HG03097 (cell line): ENCODE measurements around the gene CPAMD8.
"Not testable (repeated sequence)": the region's sequence is repeated elsewhere in the genome, so short reads cannot be mapped to it uniquely, and the experiment has no call there.

Source experiments
- ATAC-seq: cut with Tn5 transposase; IDR thresholded peaks from one replicate; pipeline ENCODE4 v1.9.1; 2021; ENCODE audit not compliant: unreplicated experiment, low FRiP score

Gene CPAMD8

DNA sequence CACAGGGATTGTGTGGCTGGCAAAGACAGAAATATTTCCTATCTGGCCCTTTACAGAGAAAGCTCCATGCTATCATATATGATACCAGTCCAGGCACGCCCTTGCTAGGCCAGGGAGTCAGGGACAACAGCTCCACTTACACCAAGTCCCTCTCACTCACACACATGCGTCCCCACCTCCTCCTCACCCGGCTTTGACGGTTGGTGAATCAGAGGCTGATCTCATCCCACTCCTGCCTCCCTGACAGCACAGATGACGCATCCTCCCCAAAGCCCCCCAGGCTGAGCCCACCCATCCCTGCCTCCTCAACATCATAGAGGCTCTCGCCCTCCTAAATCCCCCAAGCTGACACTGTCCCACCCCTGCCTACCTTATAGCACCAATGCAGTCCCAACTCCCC lies 75.1 kb downstream of the CPAMD8 start:
- no peak for ATAC-seq

DNA sequence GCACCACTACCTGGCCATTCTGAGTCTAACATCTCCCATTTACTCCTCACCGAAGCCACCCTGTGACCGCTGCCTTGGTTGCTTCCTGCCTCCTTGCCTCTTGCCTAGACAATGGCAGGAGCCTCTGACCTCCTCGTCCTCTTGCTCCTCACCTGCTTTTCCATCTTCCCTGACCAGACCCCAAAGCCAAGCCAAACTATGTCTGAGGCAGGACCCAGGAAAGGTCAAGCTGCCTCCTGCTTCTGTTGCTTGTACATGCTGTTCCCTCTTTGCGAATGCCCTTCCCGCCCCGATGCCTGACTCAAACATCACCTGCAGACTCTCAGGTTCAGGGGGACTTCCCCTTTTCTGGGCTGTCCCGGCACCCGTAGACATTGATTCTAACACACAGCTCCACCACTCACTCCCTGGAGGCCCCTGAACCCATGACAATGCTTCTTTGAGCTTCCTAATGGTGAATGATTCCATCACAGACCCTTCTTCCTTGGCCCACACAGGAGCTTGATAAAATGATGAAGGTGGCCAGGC lies 77.0 kb downstream of the CPAMD8 start:
- ATAC-seq = no peak

DNA sequence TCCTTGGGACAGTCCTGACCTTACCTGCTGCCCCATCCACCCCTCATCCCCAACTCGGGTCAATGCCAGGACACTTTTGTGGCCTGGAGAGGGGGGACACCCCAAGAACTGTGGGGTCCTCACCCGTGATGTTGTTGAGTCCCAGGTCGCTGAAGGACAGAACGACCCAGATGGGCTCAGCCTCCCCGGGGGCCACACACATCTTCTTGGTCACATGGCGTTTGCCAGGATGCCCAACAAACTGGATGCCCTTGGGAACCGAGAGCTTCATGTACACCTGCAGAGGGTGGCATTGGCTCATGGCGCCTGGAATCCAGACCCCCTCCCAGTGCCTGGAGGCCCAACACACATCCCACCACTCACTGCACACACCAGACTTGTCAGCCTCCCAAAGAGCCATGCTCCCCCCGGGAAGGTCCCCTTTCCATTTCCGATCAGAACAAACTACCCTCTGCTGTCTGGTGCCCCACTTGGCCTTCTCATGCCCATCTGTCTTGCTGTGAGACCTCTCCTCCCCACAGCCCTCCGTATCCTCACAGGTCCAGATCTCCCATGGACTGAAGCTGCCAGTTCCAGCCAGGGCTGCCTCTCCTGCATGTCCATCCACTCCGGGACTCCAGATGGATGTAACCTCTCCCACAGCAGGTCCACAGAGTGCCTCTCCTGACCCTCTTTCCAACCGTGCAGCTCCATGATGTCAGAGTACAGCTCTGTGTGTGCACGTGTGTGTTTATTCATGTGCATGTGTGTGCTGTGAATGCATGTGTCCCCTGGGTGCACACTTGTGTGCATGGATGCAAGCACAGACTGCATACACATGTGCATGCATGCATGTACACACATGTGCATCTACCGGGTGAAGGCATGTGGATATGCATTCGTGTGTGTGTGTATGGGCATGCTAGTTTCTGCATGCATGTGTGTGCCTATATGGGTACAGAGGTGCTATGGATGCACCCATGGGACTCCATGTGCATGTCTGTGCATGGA lies 79.4 kb downstream of the CPAMD8 start:
- no peak for ATAC-seq

GRCh38 chr19:16945762-16946465 lies 80.7 kb downstream of the CPAMD8 start:
- no peak for ATAC-seq

DNA sequence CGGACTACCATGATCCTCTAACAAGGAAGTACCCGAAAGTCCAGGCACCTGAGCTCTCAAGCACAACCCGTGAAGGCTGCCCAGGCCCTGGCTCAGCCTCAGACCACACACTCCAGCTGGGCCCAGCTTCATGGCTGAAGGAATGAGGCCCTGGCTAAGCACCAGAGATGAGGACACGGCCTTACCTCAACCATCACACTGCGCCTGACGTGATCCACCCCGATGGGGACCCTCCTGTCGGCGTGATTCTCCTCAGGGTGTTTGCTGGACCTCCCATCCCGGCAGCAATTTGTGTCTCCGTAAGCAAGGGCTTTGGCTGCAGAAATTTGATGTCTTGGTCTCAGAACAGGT lies 81.3 kb downstream of the CPAMD8 start:
- no peak for ATAC-seq

DNA sequence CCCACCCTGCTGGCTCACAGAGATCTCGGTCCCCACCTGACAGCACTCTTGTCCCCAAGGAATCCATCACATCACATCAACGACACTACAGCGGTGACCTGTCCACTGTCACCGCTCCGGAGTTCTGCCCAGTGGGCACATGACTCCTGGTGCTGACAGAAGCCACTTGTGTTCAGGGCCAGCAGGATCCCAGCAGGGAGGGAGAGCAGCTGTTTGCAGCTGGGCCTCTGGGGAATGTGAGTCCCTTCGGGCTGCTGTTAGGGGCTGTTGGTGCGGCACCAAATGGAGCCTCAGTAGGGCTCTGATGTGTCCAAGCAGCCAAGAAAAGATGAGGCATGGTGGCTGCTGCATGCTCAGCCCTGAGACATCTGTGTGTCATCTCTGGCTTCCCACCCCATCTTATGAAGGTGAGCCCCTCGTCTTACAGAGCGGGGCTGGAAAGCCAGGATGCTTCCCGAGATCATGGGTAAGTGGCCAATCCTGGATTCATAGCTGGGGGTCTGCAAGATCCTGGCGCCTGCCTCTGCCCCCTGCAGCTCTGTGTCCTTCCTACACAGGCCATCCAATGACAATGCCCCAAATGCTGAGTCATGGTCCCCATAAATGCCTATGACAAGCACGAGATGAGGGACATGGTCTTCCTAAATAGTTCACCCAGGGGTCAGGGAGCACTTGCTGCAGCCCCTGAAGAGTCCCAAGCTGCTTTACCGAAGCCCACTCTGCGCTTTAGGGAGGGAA lies 81.8 kb downstream of the CPAMD8 start:
- ATAC-seq = no peak

GRCh38 chr19:16943942-16944625 lies 82.5 kb downstream of the CPAMD8 start:
- no peak for ATAC-seq

- not testable (repeated sequence) for ATAC-seq
These were observed 83.5 kb downstream of the CPAMD8 start for GRCh38 chr19:16943090-16943489.

- ATAC-seq = no peak
These were observed 84.0 kb downstream of the CPAMD8 start for GRCh38 chr19:16942583-16942982.

DNA sequence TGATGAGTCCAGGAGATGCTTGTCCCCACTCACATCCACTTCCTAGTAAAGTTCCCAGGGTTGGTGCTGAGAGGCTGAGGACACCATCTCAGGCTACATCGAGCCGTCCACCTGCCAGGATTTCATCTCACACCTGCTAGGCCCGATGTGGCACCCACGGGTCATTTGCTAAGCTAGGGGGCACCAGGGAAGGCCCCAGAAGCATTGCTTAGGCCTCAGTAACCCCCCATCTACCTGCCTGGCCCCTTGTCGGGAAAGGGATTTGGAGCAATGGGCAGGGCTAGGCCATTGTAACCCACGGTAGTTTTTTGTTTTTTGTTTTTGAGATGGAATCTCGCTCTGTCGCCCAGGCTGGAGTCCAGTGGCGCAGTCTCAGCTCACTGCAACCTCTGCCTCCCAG lies 86.0 kb downstream of the CPAMD8 start:
- no peak for ATAC-seq

DNA sequence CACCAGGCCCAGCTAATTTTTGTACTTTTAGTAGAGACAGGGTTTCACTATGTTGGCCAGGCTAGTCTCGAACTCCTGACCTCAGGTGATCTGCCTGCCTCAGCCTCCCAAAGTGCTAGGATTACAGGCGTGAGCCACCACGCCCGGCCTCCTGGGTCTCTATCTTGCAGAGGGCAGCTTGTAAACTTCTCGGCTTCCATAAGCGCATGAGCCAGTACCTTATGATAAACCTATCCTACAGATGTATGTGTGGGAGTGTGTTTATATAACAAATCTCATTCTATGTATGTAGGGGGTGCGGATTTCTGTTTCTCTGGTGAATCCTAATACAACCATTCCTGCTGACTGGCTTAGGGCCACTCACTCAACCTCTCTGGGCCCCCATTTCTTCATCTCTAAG lies 86.5 kb downstream of the CPAMD8 start:
- ATAC-seq = not testable (repeated sequence)

GRCh38 chr19:16938211-16938610 lies 88.4 kb downstream of the CPAMD8 start:
- ATAC-seq = no peak

DNA sequence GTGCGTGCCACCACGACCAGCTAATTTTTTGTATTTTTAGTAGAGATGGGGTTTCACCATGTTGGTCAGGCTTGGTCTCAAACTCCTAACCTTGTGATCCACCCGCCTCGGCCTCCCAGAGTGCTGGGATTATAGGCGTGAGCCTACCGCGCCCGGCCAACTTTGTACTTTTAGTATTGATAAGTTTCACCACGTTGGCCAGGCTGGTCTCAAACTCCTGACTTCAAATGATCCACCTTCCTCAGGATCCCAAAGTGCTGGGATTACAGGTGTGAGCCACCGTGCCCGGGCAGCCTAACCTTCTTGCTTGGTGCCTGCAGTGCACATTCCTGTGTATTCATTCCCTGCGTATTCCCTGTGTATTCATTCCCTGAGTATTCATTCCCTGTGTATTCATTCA lies 88.8 kb downstream of the CPAMD8 start:
- ATAC-seq = not testable (repeated sequence)

GRCh38 chr19:16936901-16937300 lies 89.7 kb downstream of the CPAMD8 start:
- ATAC-seq = no peak

DNA sequence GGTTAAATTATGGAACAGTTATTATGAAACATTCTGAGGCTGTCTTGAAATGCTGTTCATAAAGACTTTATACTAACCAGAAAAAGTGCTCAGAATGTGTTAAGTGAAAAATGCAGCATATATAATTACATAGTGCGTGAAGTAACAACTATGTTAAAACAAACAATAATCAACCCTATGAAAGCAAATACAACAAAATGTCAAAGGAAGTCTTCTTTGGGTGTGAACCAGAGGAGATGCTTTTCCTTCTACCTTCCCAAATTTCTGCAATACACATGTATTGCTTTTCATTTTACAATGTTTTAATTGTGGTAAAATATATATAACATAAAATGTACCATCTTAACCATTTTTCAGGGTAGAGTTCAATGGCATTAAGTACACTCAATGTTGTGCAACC lies 92.1 kb downstream of the CPAMD8 start:
- ATAC-seq = no peak

DNA sequence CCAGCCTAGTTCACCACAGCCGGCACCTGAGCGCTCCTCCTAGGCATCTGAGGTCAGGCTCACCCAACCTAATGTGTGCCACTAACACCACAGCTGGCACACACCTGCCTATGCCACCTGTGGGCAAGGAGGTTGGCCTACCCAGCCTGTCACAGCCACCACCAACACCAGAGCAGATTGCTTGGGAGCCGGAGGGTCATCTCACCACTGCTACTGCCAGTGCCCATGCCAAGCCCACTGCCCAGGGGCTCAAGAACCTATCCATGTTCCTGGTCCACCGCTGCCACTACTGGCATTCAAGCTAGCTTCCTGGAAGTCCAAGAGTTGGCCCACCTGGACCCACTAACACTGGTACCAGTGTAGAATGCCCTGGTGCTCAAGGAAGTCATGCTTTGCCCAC lies 95.3 kb downstream of the CPAMD8 start:
- ATAC-seq = no peak

DNA sequence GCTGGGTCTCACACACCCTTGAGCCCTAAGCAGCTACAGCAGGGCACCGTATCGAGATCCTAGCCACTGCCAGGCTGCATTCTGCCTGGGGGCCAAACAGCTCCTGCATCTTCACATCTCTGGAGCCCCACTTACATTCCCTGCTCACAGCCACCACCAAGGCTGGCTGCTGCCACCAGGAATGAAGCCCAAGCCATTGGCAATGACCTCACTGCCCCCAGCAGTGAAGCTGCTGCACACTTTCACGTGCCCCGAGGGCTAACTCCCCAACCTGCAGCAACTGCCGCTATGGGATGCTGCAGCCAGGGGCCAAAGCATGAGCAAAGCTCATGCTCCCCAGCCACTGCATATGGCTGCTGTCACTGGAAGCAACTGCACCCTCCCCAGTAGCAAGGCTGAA lies 95.9 kb downstream of the CPAMD8 start:
- ATAC-seq = no peak

DNA sequence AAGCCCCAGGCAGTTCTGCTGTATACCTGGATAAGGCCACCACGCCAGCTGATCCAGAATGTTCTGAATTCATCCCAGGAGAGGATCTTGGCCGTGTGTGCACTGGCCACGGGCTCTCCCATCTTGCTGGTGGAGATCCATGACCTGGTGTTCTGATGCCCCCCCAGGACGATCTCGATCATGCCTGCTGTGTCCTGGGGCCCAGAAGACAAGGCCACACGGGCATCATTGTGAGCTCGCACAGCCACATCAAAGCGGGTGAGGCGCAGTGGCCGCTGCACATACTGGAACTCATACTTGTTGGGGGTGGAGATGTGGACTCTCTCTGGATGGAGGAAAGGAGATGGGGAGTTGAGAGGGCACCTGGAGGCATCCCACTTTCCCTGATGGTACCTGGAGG lies 97.7 kb downstream of the CPAMD8 start:
- no peak for ATAC-seq

DNA sequence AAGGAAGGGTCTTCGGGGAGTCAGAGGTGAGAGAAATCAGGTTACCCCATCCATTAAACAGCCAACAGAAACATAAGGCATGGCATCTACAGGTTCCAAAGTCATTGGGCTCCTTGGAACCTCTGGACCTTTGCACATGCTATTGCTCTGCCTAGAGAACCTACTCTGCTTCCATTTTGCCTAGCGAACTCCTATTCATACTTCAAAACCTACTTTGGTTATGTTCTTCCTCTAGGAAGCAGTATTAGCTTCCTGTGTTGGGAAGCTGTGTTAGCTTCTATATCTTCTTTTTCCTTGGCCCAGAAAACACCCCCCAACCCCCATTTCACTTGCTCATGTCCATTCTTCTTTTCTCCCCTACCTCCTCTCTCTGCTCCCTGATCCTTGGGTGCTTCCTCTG lies 98.3 kb downstream of the CPAMD8 start:
- ATAC-seq = no peak

GRCh38 chr19:16927883-16928282 lies 98.7 kb downstream of the CPAMD8 start:
- ATAC-seq = no peak
